Parathyroid adenoma (tissue), 2 donors: ENCODE measurements around the gene USP2.

ENCODE experiments used
- H2AFZ ChIP-seq: fragments of 300-600 bp; sonication (generic); one replicate; pipeline ENCODE4 v1.7.0; 2017; ENCODE audit warnings: antibody characterized with exemption, mild to moderate bottlenecking
- H3K27ac ChIP-seq: fragments of 300-600 bp; sonication (generic); one replicate; pipeline ENCODE4 v1.7.0; 2017
- H3K27me3 ChIP-seq: fragments of 300-600 bp; sonication (generic); one replicate; pipeline ENCODE4 v1.7.0; 2017; ENCODE audit warnings: low read length; ENCODE audit not compliant: control insufficient read depth, insufficient read depth
- H3K36me3 ChIP-seq: fragments of 300-600 bp; sonication (generic); one replicate; pipeline ENCODE4 v1.7.0; 2017; ENCODE audit warnings: low read length; ENCODE audit not compliant: control insufficient read depth, insufficient read depth
- H3K4me1 ChIP-seq: fragments of 300-600 bp; sonication (generic); one replicate; pipeline ENCODE4 v1.7.0; 2017; ENCODE audit warnings: control low read depth
- H3K4me2 ChIP-seq: fragments of 300-600 bp; sonication (generic); one replicate; pipeline ENCODE4 v1.7.0; 2017; ENCODE audit warnings: low read length
- H3K4me3 ChIP-seq: fragments of 300-600 bp; sonication (generic); one replicate; pipeline ENCODE4 v1.7.0; 2017; ENCODE audit warnings: low read depth, low read length
- H3K79me2 ChIP-seq: fragments of 300-600 bp; sonication (generic); one replicate; pipeline ENCODE4 v1.7.0; 2017; ENCODE audit warnings: control low read depth
- H3K9ac ChIP-seq: fragments of 300-600 bp; sonication (generic); one replicate; pipeline ENCODE4 v1.7.0; 2017; ENCODE audit warnings: mild to moderate bottlenecking
- H3K9me3 ChIP-seq: fragments of 300-600 bp; sonication (generic); one replicate; pipeline ENCODE4 v1.7.0; 2017; ENCODE audit warnings: low read length; ENCODE audit not compliant: control insufficient read depth
- TF ChIP-seq, protein P1 (sequence below): fragments of 300-600 bp; sonication (generic); IDR thresholded peaks from one replicate; pipeline ENCODE4 v1.7.0; 2017; ENCODE audit warnings: antibody characterized with exemption, mild to moderate bottlenecking
- donor health status: primary hyperparathyroidism.

USP2 gene

DNA sequence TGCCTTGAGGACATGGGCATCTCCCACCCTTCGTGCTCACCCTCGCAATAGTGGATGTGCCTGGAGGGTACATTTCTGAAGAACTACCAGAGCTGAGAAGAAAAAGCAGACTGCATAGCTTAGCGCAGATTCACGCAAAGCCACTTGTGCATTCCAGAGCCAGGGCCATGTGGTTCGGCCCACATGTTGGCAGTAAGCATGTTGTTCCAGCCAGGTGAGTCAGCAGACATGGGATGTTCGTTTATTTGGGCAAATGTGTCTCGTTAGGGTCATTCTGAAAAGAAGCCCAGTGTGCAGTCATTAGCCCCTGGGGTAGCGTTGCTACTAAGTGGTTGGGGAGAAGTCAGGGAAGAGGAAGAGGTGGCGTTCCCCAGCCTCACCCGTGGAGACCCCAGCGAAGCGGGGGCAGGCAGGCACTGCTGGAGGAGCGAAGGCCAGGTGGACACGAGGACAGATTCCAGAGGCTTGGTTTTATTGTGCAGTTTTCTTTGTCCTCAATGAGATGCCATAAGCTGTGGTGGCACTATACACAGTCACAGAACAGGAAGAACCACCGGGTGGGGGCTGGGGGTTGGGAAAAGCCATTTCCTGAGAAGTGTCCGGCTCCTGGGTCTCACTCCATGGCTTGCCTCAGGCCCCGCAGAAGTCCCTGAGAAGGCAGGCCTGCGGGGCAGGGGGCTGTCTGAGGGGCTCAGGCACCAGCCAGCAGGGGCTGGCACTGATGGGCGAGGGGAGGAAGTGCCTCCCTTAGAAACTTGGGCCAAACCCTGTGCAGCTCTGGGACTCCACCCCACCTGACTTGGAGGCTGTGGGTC lies 36.4 kb upstream of the USP2 start:
- Histone ChIP-seq H3K4me2 (no peak overlapping the region), H3K4me3 (no peak overlapping the region), H3K36me3 (no peaks in the 10 kb centered on the region), H3K27ac (no peak overlapping the region), H2AFZ (no peak overlapping the region), H3K4me1 (peaks cover 8% of the 10 kb centered on the region), H3K79me2 (no peaks in the 10 kb centered on the region), H3K9me3 (no peaks in the 10 kb centered on the region), H3K9ac (no peak overlapping the region), H3K27me3 (no peaks in the 10 kb centered on the region)
- TF ChIP-seq, protein P1, sequence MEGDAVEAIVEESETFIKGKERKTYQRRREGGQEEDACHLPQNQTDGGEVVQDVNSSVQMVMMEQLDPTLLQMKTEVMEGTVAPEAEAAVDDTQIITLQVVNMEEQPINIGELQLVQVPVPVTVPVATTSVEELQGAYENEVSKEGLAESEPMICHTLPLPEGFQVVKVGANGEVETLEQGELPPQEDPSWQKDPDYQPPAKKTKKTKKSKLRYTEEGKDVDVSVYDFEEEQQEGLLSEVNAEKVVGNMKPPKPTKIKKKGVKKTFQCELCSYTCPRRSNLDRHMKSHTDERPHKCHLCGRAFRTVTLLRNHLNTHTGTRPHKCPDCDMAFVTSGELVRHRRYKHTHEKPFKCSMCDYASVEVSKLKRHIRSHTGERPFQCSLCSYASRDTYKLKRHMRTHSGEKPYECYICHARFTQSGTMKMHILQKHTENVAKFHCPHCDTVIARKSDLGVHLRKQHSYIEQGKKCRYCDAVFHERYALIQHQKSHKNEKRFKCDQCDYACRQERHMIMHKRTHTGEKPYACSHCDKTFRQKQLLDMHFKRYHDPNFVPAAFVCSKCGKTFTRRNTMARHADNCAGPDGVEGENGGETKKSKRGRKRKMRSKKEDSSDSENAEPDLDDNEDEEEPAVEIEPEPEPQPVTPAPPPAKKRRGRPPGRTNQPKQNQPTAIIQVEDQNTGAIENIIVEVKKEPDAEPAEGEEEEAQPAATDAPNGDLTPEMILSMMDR = no peak

DNA sequence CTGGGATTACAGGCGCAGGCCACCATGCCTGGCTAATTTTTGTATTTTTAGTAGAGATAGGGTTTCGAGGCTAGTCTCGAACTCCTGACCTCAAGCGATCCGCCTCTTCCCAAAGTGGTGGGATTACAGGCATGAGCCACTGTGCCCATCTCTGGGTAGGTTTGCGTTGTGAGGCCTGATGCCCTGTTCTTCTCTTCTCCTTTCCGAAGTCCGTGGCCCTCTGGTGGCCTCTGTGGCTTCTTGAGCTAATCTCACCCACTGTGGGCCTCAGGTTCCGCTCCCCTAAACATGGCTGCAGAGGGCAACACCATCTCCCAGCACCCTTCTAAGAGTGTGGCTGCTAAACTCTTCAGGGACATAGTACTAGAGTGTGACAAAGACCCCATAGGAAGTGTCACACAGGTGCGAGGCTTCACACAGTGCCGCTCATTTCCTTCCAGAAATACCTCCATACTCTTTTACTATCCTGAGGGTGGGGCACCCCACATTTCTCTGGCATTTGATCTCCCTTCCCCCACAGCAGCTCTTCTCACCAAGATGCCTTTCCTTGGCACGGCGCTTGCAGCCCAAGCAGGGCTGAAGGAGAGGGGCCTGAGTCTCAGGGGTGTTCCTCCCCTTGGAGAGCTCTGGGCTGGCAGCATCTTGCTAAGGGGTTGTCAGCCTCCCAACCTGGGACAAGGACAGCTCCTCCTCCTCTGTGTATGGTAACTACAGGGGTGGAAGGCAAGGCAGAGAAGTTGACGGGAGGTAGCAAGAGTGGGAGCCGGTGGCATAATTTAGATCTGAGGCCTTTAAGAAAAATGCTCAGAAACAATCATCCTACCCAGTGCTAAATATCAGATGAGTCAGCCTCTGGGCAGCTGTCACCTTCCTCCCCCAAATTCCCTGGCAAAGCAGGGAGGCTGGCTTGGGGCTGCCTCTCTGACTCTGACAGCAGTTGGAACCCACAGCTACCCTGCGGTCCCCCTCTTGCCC lies 35.4 kb upstream of the USP2 start:
- Histone ChIP-seq H3K4me2 (no peak overlapping the region), H3K9ac (no peak overlapping the region), H3K36me3 (no peaks in the 10 kb centered on the region), H3K4me3 (no peak overlapping the region), H2AFZ (no peak overlapping the region), H3K27ac (no peak overlapping the region), H3K79me2 (no peaks in the 10 kb centered on the region), H3K4me1 (peaks cover 8% of the 10 kb centered on the region), H3K27me3 (no peaks in the 10 kb centered on the region), H3K9me3 (no peaks in the 10 kb centered on the region)
- TF ChIP-seq, protein P1 = no peak

DNA sequence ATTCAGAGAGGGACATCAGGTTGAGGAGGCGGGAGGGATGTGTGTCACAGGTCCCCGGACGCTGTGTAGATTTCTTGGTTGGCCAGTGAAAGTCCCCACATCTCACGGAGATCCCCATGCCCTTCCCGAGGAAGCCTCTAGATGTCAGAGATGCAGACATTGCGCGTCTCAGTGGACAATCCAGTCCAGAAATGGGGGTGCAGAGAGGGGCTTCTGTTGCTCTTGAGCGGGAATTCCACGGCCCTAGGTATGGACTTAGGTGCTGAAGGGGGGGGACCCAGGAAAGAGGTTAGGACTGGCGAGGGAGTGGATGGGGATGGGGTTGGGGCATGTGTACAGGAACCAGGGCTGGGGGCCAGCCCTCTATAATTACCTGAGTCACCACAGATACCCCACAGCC lies 34.5 kb upstream of the USP2 start:
- no peak overlapping the region for H3K4me3 ChIP-seq
- no peak overlapping the region for H3K4me2 ChIP-seq
- H3K9me3 ChIP-seq = no peaks in the 10 kb centered on the region
- peaks cover 5% of the 10 kb centered on the region for H3K4me1 ChIP-seq
- H3K27ac ChIP-seq = no peak overlapping the region
- no peaks in the 10 kb centered on the region for H3K79me2 ChIP-seq
- TF ChIP-seq, protein P1 = no peak
- no peaks in the 10 kb centered on the region for H3K27me3 ChIP-seq
- no peaks in the 10 kb centered on the region for H3K36me3 ChIP-seq
- H3K9ac ChIP-seq = no peak overlapping the region
- no peak overlapping the region for H2AFZ ChIP-seq

DNA sequence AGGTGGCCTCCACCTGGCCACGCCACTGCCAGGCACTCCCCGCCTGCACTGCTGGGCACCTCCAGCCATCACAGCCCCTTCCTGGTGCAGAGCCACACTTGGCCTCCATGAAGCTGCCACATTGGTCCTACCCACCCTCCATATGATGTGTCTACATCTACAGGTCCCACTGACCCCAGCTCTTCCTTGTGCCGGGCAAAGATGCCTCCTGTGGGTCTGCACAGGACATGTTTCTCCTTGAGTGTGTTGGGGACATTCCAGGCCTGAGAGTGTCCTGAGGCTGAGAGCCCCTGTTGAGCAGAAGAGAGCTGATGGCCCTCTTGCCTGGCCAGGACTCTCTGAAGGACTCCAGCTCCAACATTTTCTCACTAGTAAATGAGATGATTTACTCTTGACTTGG lies 34.0 kb upstream of the USP2 start:
- Histone ChIP-seq H3K36me3 (no peaks in the 10 kb centered on the region), H3K4me3 (no peak overlapping the region), H3K9me3 (no peaks in the 10 kb centered on the region), H3K27ac (no peak overlapping the region), H3K9ac (no peak overlapping the region), H3K27me3 (no peaks in the 10 kb centered on the region), H3K4me2 (no peak overlapping the region), H2AFZ (no peak overlapping the region), H3K4me1 (peaks cover 5% of the 10 kb centered on the region), H3K79me2 (no peaks in the 10 kb centered on the region)
- TF ChIP-seq, protein P1 = no peak
